ENCODE measurements around the gene C4orf50.

Gene C4orf50

DNA sequence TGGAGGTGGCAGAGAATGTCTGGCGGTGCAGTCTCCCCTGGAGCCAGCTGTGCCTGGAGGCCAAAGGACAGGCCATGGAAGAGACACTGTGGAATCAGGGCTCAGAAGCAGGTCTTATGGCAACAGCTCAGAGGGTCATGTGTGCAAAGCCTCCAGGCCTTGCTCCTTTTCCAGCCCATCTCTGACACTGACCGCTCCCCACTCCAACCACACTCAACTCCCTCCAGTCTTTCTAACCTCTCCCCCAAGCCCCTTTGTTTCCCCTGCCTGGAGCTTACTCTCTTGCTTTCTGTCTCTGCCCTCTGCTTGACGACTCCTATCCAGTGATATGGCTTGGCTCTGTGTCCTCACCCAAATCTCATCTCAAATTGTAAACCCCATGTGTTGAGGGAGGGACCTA, 91.1 kb downstream of the C4orf50 start:
- H3K36me3 ChIP-seq (replicated peaks; ENCODE audit: insufficient read depth, low read length) = no peaks in the 10 kb centered on the region
- no peak overlapping the region for H2AFZ ChIP-seq (ENCODE audit: low read length)
- no peaks in the 10 kb centered on the region for H3F3A ChIP-seq (ENCODE audit: insufficient read depth, low read length)
- H3K9ac ChIP-seq (ENCODE audit: low read length) = no peak overlapping the region
- H3K4me2 ChIP-seq (ENCODE audit: low read depth, low read length) = no peak overlapping the region
- H3K27me3 ChIP-seq (replicated peaks; ENCODE audit: insufficient read depth, low read length) = peaks cover 10% of the 10 kb centered on the region; the same call in 1 of the 2 replicates
- no peaks in the 10 kb centered on the region for H3K79me2 ChIP-seq (ENCODE audit: low read length)
- no peaks in the 10 kb centered on the region for H3K9me2 ChIP-seq (replicated peaks; ENCODE audit: insufficient read depth, low read length)
- H4K20me1 ChIP-seq (ENCODE audit: insufficient read depth, low read length) = no peaks in the 10 kb centered on the region
- TF ChIP-seq EZH2 (optimal IDR thresholded peaks at IDR 0.05; ENCODE audit: low read depth, low read length) = no peak
- TF ChIP-seq, protein P1, sequence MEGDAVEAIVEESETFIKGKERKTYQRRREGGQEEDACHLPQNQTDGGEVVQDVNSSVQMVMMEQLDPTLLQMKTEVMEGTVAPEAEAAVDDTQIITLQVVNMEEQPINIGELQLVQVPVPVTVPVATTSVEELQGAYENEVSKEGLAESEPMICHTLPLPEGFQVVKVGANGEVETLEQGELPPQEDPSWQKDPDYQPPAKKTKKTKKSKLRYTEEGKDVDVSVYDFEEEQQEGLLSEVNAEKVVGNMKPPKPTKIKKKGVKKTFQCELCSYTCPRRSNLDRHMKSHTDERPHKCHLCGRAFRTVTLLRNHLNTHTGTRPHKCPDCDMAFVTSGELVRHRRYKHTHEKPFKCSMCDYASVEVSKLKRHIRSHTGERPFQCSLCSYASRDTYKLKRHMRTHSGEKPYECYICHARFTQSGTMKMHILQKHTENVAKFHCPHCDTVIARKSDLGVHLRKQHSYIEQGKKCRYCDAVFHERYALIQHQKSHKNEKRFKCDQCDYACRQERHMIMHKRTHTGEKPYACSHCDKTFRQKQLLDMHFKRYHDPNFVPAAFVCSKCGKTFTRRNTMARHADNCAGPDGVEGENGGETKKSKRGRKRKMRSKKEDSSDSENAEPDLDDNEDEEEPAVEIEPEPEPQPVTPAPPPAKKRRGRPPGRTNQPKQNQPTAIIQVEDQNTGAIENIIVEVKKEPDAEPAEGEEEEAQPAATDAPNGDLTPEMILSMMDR (IDR thresholded peaks at IDR 0.05; ENCODE audit: low read length) = no peak
- TF ChIP-seq EZH2phosphoT487 (IDR thresholded peaks at IDR 0.05; ENCODE audit: low read length) = no peak
- H3K27ac ChIP-seq (ENCODE audit: low read length) = no peak overlapping the region
- DNase-seq = no peak
- H3K4me1 ChIP-seq (ENCODE audit: low read length) = no peaks in the 10 kb centered on the region
- no peaks in the 10 kb centered on the region for H3K9me3 ChIP-seq (replicated peaks; ENCODE audit: insufficient read depth, low read length)
- H3K4me3 ChIP-seq (ENCODE audit: low read length) = no peak overlapping the region

DNA sequence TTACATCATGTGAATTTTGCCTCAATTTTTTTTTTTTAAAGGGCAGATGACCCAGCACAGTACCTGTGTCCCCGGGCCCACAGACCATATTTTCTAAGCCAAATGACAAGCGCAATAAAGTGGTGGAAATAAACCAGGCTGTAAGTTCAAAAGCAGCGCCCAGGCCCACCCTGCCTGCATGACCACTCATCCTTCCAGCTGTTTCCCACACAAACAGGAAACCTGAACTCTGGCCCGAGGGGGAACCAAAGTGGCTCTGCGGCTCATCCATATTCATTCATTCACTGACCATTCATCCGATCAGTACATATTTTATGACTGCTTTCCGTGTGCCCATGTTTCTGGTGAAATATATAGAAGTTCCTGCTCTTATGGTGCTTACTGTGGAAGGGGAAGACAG, 91.6 kb downstream of the C4orf50 start:
- no peaks in the 10 kb centered on the region for H3K79me2 ChIP-seq (ENCODE audit: low read length)
- DNase-seq = no peak
- H4K20me1 ChIP-seq (ENCODE audit: insufficient read depth, low read length) = no peaks in the 10 kb centered on the region
- H2AFZ ChIP-seq (ENCODE audit: low read length) = no peak overlapping the region
- H3K9ac ChIP-seq (ENCODE audit: low read length) = no peak overlapping the region
- no peaks in the 10 kb centered on the region for H3K9me2 ChIP-seq (replicated peaks; ENCODE audit: insufficient read depth, low read length)
- H3K9me3 ChIP-seq (replicated peaks; ENCODE audit: insufficient read depth, low read length) = no peaks in the 10 kb centered on the region
- H3K27me3 ChIP-seq (replicated peaks; ENCODE audit: insufficient read depth, low read length) = peaks cover 8% of the 10 kb centered on the region; the same call in 1 of the 2 replicates
- TF ChIP-seq, protein P1 (IDR thresholded peaks at IDR 0.05; ENCODE audit: low read length) = no peak
- TF ChIP-seq EZH2 (optimal IDR thresholded peaks at IDR 0.05; ENCODE audit: low read depth, low read length) (no peak), EZH2phosphoT487 (IDR thresholded peaks at IDR 0.05; ENCODE audit: low read length) (no peak)
- H3K4me2 ChIP-seq (ENCODE audit: low read depth, low read length) = no peak overlapping the region
- H3K4me3 ChIP-seq (ENCODE audit: low read length) = no peak overlapping the region
- no peaks in the 10 kb centered on the region for H3K36me3 ChIP-seq (replicated peaks; ENCODE audit: insufficient read depth, low read length)
- H3K4me1 ChIP-seq (ENCODE audit: low read length) = no peaks in the 10 kb centered on the region
- no peak overlapping the region for H3K27ac ChIP-seq (ENCODE audit: low read length)
- no peaks in the 10 kb centered on the region for H3F3A ChIP-seq (ENCODE audit: insufficient read depth, low read length)

DNA sequence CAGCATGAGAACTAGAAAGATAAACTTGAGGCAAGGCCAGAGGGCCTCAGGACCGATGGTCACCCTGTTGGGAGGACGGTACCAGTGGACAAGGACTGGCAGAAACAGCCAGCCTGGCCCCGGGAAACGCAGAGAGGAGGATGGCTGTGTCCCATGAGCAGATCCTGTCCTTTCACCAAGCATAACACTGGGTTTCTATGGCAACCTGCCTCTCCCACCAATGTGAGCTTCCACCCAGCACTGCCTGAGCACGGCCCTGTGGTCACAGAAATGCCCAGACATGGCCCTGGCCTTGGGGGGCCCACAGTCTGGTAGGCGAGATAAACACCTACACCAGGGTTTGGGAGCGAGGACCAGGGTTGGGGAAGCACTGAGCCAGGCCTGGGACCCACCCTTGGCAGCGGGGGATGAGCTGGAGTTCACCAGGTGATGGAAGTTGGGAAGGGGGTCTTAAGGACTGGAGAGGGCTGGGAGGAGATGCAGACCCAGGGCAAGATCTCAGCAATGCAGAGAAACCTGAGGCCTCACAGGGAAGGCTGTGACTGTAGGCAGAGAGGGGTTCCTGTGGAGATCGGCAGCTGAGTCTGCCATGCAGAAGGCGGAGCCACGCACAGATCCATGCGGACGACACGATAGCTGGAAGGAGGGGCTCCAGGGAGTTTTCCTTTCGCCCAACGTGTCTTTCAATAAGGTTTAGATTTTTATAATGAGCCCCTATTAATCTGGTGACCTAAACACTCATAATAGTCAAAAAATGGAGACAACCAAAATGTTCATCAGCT, 92.6 kb downstream of the C4orf50 start:
- no peaks in the 10 kb centered on the region for H3K4me1 ChIP-seq (ENCODE audit: low read length)
- H3F3A ChIP-seq (ENCODE audit: insufficient read depth, low read length) = no peaks in the 10 kb centered on the region
- H3K9ac ChIP-seq (ENCODE audit: low read length) = no peak overlapping the region
- no peak overlapping the region for H2AFZ ChIP-seq (ENCODE audit: low read length)
- H4K20me1 ChIP-seq (ENCODE audit: insufficient read depth, low read length) = no peaks in the 10 kb centered on the region
- H3K4me2 ChIP-seq (ENCODE audit: low read depth, low read length) = no peak overlapping the region
- no peaks in the 10 kb centered on the region for H3K9me3 ChIP-seq (replicated peaks; ENCODE audit: insufficient read depth, low read length)
- H3K9me2 ChIP-seq (replicated peaks; ENCODE audit: insufficient read depth, low read length) = no peaks in the 10 kb centered on the region
- TF ChIP-seq EZH2 (optimal IDR thresholded peaks at IDR 0.05; ENCODE audit: low read depth, low read length) (no peak), EZH2phosphoT487 (IDR thresholded peaks at IDR 0.05; ENCODE audit: low read length) (no peak)
- TF ChIP-seq, protein P1 (IDR thresholded peaks at IDR 0.05; ENCODE audit: low read length) = no peak
- no peak overlapping the region for H3K27ac ChIP-seq (ENCODE audit: low read length)
- no peaks in the 10 kb centered on the region for H3K79me2 ChIP-seq (ENCODE audit: low read length)
- peaks cover 4% of the 10 kb centered on the region; the same call in 1 of the 2 replicates for H3K27me3 ChIP-seq (replicated peaks; ENCODE audit: insufficient read depth, low read length)
- no peak overlapping the region for H3K4me3 ChIP-seq (ENCODE audit: low read length)
- no peak for DNase-seq
- H3K36me3 ChIP-seq (replicated peaks; ENCODE audit: insufficient read depth, low read length) = no peaks in the 10 kb centered on the region
